Measurements from ENCODE around the gene GET3. TPM values are rescaled to one million over a fixed set of nuclear protein-coding genes. Genes with fewer than 3 reads are reported as not detected.

GET3 gene
- total RNA-seq, 1 donor from 2014 or later, result 65.0 TPM

GRCh38 chr19:12778017-12778904, 41.0 kb downstream of the GET3 start:
- no peak for DNase-seq (ENCODE audit: extremely low read depth, low read depth, low spot score)

GRCh38 chr19:12778905-12779161, 41.5 kb downstream of the GET3 start:
- DNase-seq (ENCODE audit: extremely low read depth, low read depth, low spot score), result no peak

- DNase-seq (ENCODE audit: extremely low read depth, low read depth, low spot score), result no peak
These were observed 42.1 kb downstream of the GET3 start for GRCh38 chr19:12779162-12779993.

- no peak for DNase-seq (ENCODE audit: extremely low read depth, low read depth, low spot score)
These were observed 44.8 kb downstream of the GET3 start for GRCh38 chr19:12782174-12782423.

GRCh38 chr19:12782424-12783290, 45.4 kb downstream of the GET3 start:
- no peak for DNase-seq (ENCODE audit: extremely low read depth, low read depth, low spot score)

- DNase-seq (ENCODE audit: extremely low read depth, low read depth, low spot score), result no peak
These were observed 46.1 kb downstream of the GET3 start for GRCh38 chr19:12783291-12783848.

- DNase-seq (ENCODE audit: extremely low read depth, low read depth, low spot score), result no peak
These were observed 46.6 kb downstream of the GET3 start for GRCh38 chr19:12783849-12784393.

- DNase-seq (ENCODE audit: extremely low read depth, low read depth, low spot score), result no peak
These were observed 47.1 kb downstream of the GET3 start for GRCh38 chr19:12784394-12784870.

- no peak for DNase-seq (ENCODE audit: extremely low read depth, low read depth, low spot score)
These were observed 47.7 kb downstream of the GET3 start for GRCh38 chr19:12784871-12785430.

- DNase-seq (ENCODE audit: extremely low read depth, low read depth, low spot score), result no peak
These were observed 48.2 kb downstream of the GET3 start for GRCh38 chr19:12785431-12786031.

- no peak for DNase-seq (ENCODE audit: extremely low read depth, low read depth, low spot score)
These were observed 49.0 kb downstream of the GET3 start for GRCh38 chr19:12786141-12786870.

- DNase-seq (ENCODE audit: extremely low read depth, low read depth, low spot score), result no peak
These were observed 49.7 kb downstream of the GET3 start for GRCh38 chr19:12786952-12787351.

- no peak for DNase-seq (ENCODE audit: extremely low read depth, low read depth, low spot score)
These were observed 50.2 kb downstream of the GET3 start for GRCh38 chr19:12787458-12787857.

GRCh38 chr19:12788042-12788681, 50.9 kb downstream of the GET3 start:
- no peak for DNase-seq (ENCODE audit: extremely low read depth, low read depth, low spot score)

- DNase-seq (ENCODE audit: extremely low read depth, low read depth, low spot score), result no peak
These were observed 51.4 kb downstream of the GET3 start for GRCh38 chr19:12788682-12789097.

GRCh38 chr19:12789098-12789903, 52.0 kb downstream of the GET3 start:
- no peak for DNase-seq (ENCODE audit: extremely low read depth, low read depth, low spot score)

- DNase-seq (ENCODE audit: extremely low read depth, low read depth, low spot score), result no peak
These were observed 52.8 kb downstream of the GET3 start for GRCh38 chr19:12789904-12790619.
